Effector memory CD8-positive, alpha-beta T cell (primary cell): ENCODE data around the gene NR1I3.

Experiments used
- ATAC-seq: fragments of 150-1000 bp; cut with Tn5 transposase; replicated peaks from 2 replicates; pipeline ENCODE4 v1.10.0; 2021; ENCODE audit warnings: mild to moderate bottlenecking, moderate library complexity
- DNase-seq, 3 experiments: peaks; one replicate each; pipeline ENCODE4 v3.0.0; 2021
- H3K27ac Mint-ChIP-seq, 2 donors: one replicate each; pipeline ENCODE4 v1.8.0; 2022; ENCODE audit warnings: mild to moderate bottlenecking in 2 of 2, mixed read lengths in 2 of 2, moderate library complexity in 2 of 2
- H3K27me3 Mint-ChIP-seq, 2 donors: one replicate each; pipeline ENCODE4 v1.8.0; 2022; ENCODE audit warnings: mixed read lengths in 2 of 2
- H3K36me3 Mint-ChIP-seq: one replicate; pipeline ENCODE4 v1.8.0; 2022; ENCODE audit warnings: mild to moderate bottlenecking, moderate library complexity, mixed read lengths; ENCODE audit not compliant: insufficient read depth
- H3K4me1 Mint-ChIP-seq, 2 donors: one replicate each; pipeline ENCODE4 v1.8.0; 2022; ENCODE audit warnings: low read depth in 2 of 2, mixed read lengths in 2 of 2
- H3K4me3 Mint-ChIP-seq, 2 donors: one replicate each; pipeline ENCODE4 v1.8.0; 2022; ENCODE audit warnings: mild to moderate bottlenecking in 2 of 2, mixed read lengths in 2 of 2, moderate library complexity in 2 of 2
- H3K9me3 Mint-ChIP-seq, 2 donors: one replicate each; pipeline ENCODE4 v1.8.0; 2022; ENCODE audit warnings: mixed read lengths in 2 of 2
- total RNA-seq, 9 experiments: gene quantifications; one replicate each; lab custom pipeline; 2026; lab: John Stamatoyannopoulos, UW

The NR1I3 gene
- total RNA-seq: 0 reads per million in 9 experiments

- H3K4me1 Mint-ChIP-seq: no peaks in the 10 kb centered on the region
- no peak for ATAC-seq
- H3K4me3 Mint-ChIP-seq: no peak within 1 kb of the TSS
- peaks cover 4% of the 10 kb centered on the region for H3K36me3 Mint-ChIP-seq
- no peak for DNase-seq
- no peak within 1 kb of the TSS for H3K27ac Mint-ChIP-seq
- peaks cover 21 to 27% of the 10 kb centered on the region in 2 donors for H3K27me3 Mint-ChIP-seq
- no peaks in the 10 kb centered on the region for H3K9me3 Mint-ChIP-seq
These were observed at the start of gene NR1I3 for GRCh38 chr1:161238039-161238473. Gene NR1I3 (minus strand): TSS chr1:161238203. CDS start chr1:161236565, 1,638 bp downstream.

- H3K27ac Mint-ChIP-seq: no peak overlapping the region
- H3K36me3 Mint-ChIP-seq: peaks cover 4% of the 10 kb centered on the region
- H3K4me3 Mint-ChIP-seq: no peak overlapping the region
- ATAC-seq (no peak), DNase-seq (no peak)
- no peaks in the 10 kb centered on the region for H3K9me3 Mint-ChIP-seq
- peaks cover 13 to 15% of the 10 kb centered on the region in 2 donors for H3K27me3 Mint-ChIP-seq
- peaks cover 0 to 1% of the 10 kb centered on the region in 2 donors for H3K4me1 Mint-ChIP-seq
These were observed 49.6 kb upstream of the NR1I3 start for GRCh38 chr1:161287482-161288054.

- no peaks in the 10 kb centered on the region for H3K9me3 Mint-ChIP-seq
- ATAC-seq: no peak
- H3K36me3 Mint-ChIP-seq: no peaks in the 10 kb centered on the region
- no peaks in the 10 kb centered on the region for H3K4me1 Mint-ChIP-seq
- peaks cover 13 to 15% of the 10 kb centered on the region in 2 donors for H3K27me3 Mint-ChIP-seq
- H3K27ac Mint-ChIP-seq: no peak overlapping the region
- no peak for DNase-seq
- H3K4me3 Mint-ChIP-seq: no peak overlapping the region
These were observed 47.5 kb upstream of the NR1I3 start for GRCh38 chr1:161285521-161285920.

GRCh38 chr1:161285113-161285512 lies 47.1 kb upstream of the NR1I3 start:
- Mint-ChIP-seq H3K27ac (no peak overlapping the region), H3K4me1 (no peaks in the 10 kb centered on the region), H3K9me3 (no peaks in the 10 kb centered on the region), H3K36me3 (no peaks in the 10 kb centered on the region), H3K27me3 (peaks cover 13 to 15% of the 10 kb centered on the region in 2 donors), H3K4me3 (no peak overlapping the region)
- DNase-seq (no peak), ATAC-seq (no peak)

- ATAC-seq: no peak
- no peaks in the 10 kb centered on the region for H3K9me3 Mint-ChIP-seq
These were observed 45.0 kb upstream of the NR1I3 start for GRCh38 chr1:161282991-161283390.

GRCh38 chr1:161274874-161275273 lies 36.9 kb upstream of the NR1I3 start:
- Mint-ChIP-seq H3K9me3 (no peaks in the 10 kb centered on the region), H3K4me1 (no peaks in the 10 kb centered on the region), H3K36me3 (no peaks in the 10 kb centered on the region), H3K27me3 (peaks cover 33 to 36% of the 10 kb centered on the region in 2 donors), H3K4me3 (no peak overlapping the region), H3K27ac (no peak overlapping the region)
- DNase-seq (no peak), ATAC-seq (no peak)

More at GRCh38 chr1:161282991-161283390, 45.0 kb upstream of the NR1I3 start:
- DNase-seq: no peak
- H3K27ac Mint-ChIP-seq: no peak overlapping the region
- H3K27me3 Mint-ChIP-seq: peaks cover 13 to 15% of the 10 kb centered on the region in 2 donors
- H3K36me3 Mint-ChIP-seq: no peaks in the 10 kb centered on the region
- no peak overlapping the region for H3K4me3 Mint-ChIP-seq
- H3K4me1 Mint-ChIP-seq: no peaks in the 10 kb centered on the region

- ATAC-seq: no peak
- peaks cover 33 to 36% of the 10 kb centered on the region in 2 donors for H3K27me3 Mint-ChIP-seq
- H3K4me3 Mint-ChIP-seq: no peak overlapping the region
- H3K9me3 Mint-ChIP-seq: no peaks in the 10 kb centered on the region
- H3K27ac Mint-ChIP-seq: no peak overlapping the region
- H3K4me1 Mint-ChIP-seq: no peaks in the 10 kb centered on the region
- H3K36me3 Mint-ChIP-seq: no peaks in the 10 kb centered on the region
- DNase-seq: no peak
These were observed 35.4 kb upstream of the NR1I3 start for GRCh38 chr1:161273402-161273801.

GRCh38 chr1:161267321-161267720 lies 29.3 kb upstream of the NR1I3 start:
- Mint-ChIP-seq H3K27me3 (peaks cover 33 to 46% of the 10 kb centered on the region in 2 donors), H3K4me1 (no peaks in the 10 kb centered on the region)

GRCh38 chr1:161266836-161267235 lies 28.8 kb upstream of the NR1I3 start:
- ATAC-seq (no peak), DNase-seq (no peak)
- H3K27ac Mint-ChIP-seq: no peak overlapping the region
- H3K4me1 Mint-ChIP-seq: no peaks in the 10 kb centered on the region
- H3K4me3 Mint-ChIP-seq: no peak overlapping the region
- no peaks in the 10 kb centered on the region for H3K36me3 Mint-ChIP-seq
- peaks cover 36 to 46% of the 10 kb centered on the region in 2 donors for H3K27me3 Mint-ChIP-seq
- H3K9me3 Mint-ChIP-seq: no peaks in the 10 kb centered on the region

More at GRCh38 chr1:161267321-161267720, 29.3 kb upstream of the NR1I3 start:
- Mint-ChIP-seq H3K27ac (no peak overlapping the region), H3K4me3 (no peak overlapping the region), H3K36me3 (no peaks in the 10 kb centered on the region), H3K9me3 (no peaks in the 10 kb centered on the region)
- DNase-seq (no peak), ATAC-seq (no peak)

- H3K27ac Mint-ChIP-seq: no peak overlapping the region
- no peaks in the 10 kb centered on the region for H3K4me1 Mint-ChIP-seq
- ATAC-seq (no peak), DNase-seq (no peak)
- H3K9me3 Mint-ChIP-seq: no peaks in the 10 kb centered on the region
- H3K4me3 Mint-ChIP-seq: no peak overlapping the region
- peaks cover 37 to 47% of the 10 kb centered on the region in 2 donors for H3K27me3 Mint-ChIP-seq
- H3K36me3 Mint-ChIP-seq: no peaks in the 10 kb centered on the region
These were observed 28.2 kb upstream of the NR1I3 start for GRCh38 chr1:161266202-161266601.

GRCh38 chr1:161265305-161265704 lies 27.3 kb upstream of the NR1I3 start:
- ATAC-seq (no peak), DNase-seq (no peak)
- Mint-ChIP-seq H3K27me3 (peaks cover 46 to 56% of the 10 kb centered on the region in 2 donors), H3K36me3 (no peaks in the 10 kb centered on the region), H3K9me3 (no peaks in the 10 kb centered on the region), H3K27ac (no peak overlapping the region), H3K4me3 (no peak overlapping the region), H3K4me1 (no peaks in the 10 kb centered on the region)

- Mint-ChIP-seq H3K4me3 (no peak overlapping the region), H3K27me3 (peaks cover 76 to 81% of the 10 kb centered on the region in 2 donors), H3K27ac (no peak overlapping the region), H3K9me3 (peaks cover 5 to 6% of the 10 kb centered on the region in 2 donors), H3K4me1 (peaks cover 5 to 7% of the 10 kb centered on the region in 2 donors), H3K36me3 (peaks cover 4% of the 10 kb centered on the region)
- DNase-seq (no peak), ATAC-seq (no peak)
These were observed 23.5 kb upstream of the NR1I3 start for GRCh38 chr1:161261261-161262235.

GRCh38 chr1:161260376-161261260 lies 22.6 kb upstream of the NR1I3 start:
- H3K4me1 Mint-ChIP-seq: peaks cover 5 to 7% of the 10 kb centered on the region in 2 donors
- peaks cover 77 to 79% of the 10 kb centered on the region in 2 donors for H3K27me3 Mint-ChIP-seq
- ATAC-seq: no peak
- H3K27ac Mint-ChIP-seq: no peak overlapping the region
- peaks cover 4% of the 10 kb centered on the region for H3K36me3 Mint-ChIP-seq
- DNase-seq: no peak
- no peak overlapping the region for H3K4me3 Mint-ChIP-seq
- peaks cover 5 to 7% of the 10 kb centered on the region in 2 donors for H3K9me3 Mint-ChIP-seq
